HEK293 (cell line): ENCODE measurements around the gene MYEF2.

Source experiments
- ZNF155 ChIP-seq: fragments of 450-650 bp; formaldehyde crosslinking; IDR thresholded peaks from 2 replicates; pipeline ENCODE4 v1.5.1; 2016; ENCODE audit warnings: missing biosample characterization, missing genetic modification characterization
- TF ChIP-seq, protein P1 (sequence below): fragments of 450-650 bp; formaldehyde crosslinking; optimal IDR thresholded peaks from 2 replicates; pipeline ENCODE3; 2016; ENCODE audit warnings: missing biosample characterization, mild to moderate bottlenecking, missing genetic modification characterization

DNA sequence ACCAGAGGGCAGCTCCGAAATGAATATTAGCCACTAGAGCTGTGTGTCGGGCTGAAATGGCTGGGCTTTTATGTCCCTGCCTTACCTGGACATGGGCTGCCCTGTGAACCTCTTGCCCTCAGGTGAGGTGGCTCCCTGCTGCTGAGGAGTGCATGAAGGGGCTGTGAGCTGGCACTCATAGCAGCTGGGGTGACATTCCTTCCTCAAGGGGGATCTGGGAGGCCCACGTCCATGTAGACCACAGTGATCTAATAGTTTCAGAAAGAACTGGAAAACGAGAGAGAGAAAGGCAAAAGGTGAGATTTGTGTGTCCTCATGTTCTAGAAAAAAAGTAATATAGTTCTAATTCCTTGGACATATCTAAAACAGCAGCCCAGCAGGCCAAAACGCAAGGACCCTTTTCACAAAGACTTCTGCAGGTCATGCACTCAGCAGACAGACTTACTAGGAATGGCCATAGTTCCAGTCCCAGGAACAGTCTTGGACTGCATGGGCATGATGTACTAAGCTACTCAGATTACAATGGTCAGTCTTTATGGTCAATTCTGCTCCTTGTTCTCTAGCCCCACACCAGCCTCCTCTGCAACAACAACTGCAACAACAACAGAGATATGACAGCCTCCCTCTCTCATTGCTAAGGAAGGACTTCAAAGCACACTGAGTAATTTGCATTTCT is 68.1 kb downstream of the MYEF2 start:
- TF ChIP-seq ZNF155 (tag by site-specific recombination): no peak
- TF ChIP-seq, protein P1, sequence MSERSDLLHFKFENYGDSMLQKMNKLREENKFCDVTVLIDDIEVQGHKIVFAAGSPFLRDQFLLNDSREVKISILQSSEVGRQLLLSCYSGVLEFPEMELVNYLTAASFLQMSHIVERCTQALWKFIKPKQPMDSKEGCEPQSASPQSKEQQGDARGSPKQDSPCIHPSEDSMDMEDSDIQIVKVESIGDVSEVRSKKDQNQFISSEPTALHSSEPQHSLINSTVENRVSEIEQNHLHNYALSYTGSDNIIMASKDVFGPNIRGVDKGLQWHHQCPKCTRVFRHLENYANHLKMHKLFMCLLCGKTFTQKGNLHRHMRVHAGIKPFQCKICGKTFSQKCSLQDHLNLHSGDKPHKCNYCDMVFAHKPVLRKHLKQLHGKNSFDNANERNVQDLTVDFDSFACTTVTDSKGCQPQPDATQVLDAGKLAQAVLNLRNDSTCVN (tag by site-specific recombination): no peak
